Neural crest cell (in vitro differentiated cells): ENCODE data around the gene SYNM. TPM values are rescaled to one million over a fixed set of nuclear protein-coding genes. Genes with fewer than 3 reads are reported as not detected.

Experiments
- DNase-seq: peaks from one replicate; pipeline ENCODE4 v3.0.0; 2021; ENCODE audit warnings: low read depth, mixed read lengths, low spot score
- H3K27ac Mint-ChIP-seq: one replicate; pipeline ENCODE4 v1.8.0; 2021; ENCODE audit warnings: mild to moderate bottlenecking, mixed read lengths; ENCODE audit not compliant: unreplicated experiment
- H3K27me3 Mint-ChIP-seq: 2 replicates; pipeline ENCODE4 v1.8.0; 2021; ENCODE audit warnings: low read depth, mild to moderate bottlenecking, mixed read lengths
- H3K36me3 Mint-ChIP-seq: 2 replicates; pipeline ENCODE4 v1.8.0; 2021; ENCODE audit warnings: low read depth, mild to moderate bottlenecking, mixed read lengths
- H3K4me1 Mint-ChIP-seq: 2 replicates; pipeline ENCODE4 v1.8.0; 2021; ENCODE audit warnings: mixed read lengths
- H3K4me3 Mint-ChIP-seq: one replicate; pipeline ENCODE4 v1.8.0; 2021; ENCODE audit warnings: mild to moderate bottlenecking, mixed read lengths
- H3K9me3 Mint-ChIP-seq: 2 replicates; pipeline ENCODE4 v1.8.0; 2021; ENCODE audit warnings: mixed read lengths
- CTCF ChIP-seq: fragments of 200-600 bp; sonication (generic); conservative IDR thresholded peaks from 2 replicates; pipeline ENCODE4 v1.5.0; 2021; ENCODE audit warnings: antibody characterized with exemption, mild to moderate bottlenecking
- long read RNA-seq: library from polyadenylated mRNA; unstranded; transcript quantifications from one replicate; pipeline ENCODE4 v2.0.0, GENCODE V29; 2020
- total RNA-seq: library from RNA; stranded (reverse); gene quantifications from 2 replicates; pipeline ENCODE4 v1.2.1, GENCODE V29; 2021

The SYNM gene, protein sequence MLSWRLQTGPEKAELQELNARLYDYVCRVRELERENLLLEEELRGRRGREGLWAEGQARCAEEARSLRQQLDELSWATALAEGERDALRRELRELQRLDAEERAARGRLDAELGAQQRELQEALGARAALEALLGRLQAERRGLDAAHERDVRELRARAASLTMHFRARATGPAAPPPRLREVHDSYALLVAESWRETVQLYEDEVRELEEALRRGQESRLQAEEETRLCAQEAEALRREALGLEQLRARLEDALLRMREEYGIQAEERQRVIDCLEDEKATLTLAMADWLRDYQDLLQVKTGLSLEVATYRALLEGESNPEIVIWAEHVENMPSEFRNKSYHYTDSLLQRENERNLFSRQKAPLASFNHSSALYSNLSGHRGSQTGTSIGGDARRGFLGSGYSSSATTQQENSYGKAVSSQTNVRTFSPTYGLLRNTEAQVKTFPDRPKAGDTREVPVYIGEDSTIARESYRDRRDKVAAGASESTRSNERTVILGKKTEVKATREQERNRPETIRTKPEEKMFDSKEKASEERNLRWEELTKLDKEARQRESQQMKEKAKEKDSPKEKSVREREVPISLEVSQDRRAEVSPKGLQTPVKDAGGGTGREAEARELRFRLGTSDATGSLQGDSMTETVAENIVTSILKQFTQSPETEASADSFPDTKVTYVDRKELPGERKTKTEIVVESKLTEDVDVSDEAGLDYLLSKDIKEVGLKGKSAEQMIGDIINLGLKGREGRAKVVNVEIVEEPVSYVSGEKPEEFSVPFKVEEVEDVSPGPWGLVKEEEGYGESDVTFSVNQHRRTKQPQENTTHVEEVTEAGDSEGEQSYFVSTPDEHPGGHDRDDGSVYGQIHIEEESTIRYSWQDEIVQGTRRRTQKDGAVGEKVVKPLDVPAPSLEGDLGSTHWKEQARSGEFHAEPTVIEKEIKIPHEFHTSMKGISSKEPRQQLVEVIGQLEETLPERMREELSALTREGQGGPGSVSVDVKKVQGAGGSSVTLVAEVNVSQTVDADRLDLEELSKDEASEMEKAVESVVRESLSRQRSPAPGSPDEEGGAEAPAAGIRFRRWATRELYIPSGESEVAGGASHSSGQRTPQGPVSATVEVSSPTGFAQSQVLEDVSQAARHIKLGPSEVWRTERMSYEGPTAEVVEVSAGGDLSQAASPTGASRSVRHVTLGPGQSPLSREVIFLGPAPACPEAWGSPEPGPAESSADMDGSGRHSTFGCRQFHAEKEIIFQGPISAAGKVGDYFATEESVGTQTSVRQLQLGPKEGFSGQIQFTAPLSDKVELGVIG (N-terminal part only)
- total RNA-seq, result 3.1 and 3.5 TPM in 2 replicates
- long read RNA-seq, partial matches to known transcripts, result 0 of 1 reads
- long read RNA-seq, other reads (novel, unspliced or antisense), result 1 of 1 reads

GRCh38 chr15:99104788-99105513 is at the start of gene SYNM:
Gene SYNM, plus strand, starts transcription at chr15:99105080. Its CDS starts 120 bp downstream, at chr15:99105200.
- Mint-ChIP-seq H3K27ac (no peak within 1 kb of the TSS), H3K36me3 (no peaks in the 10 kb centered on the region), H3K4me1 (peaks cover 8% of the 10 kb centered on the region), H3K4me3 (peak within 1 kb of the TSS; percentile 68), H3K9me3 (no peaks in the 10 kb centered on the region), H3K27me3 (peaks cover 61% of the 10 kb centered on the region)
- TF ChIP-seq CTCF, result peak; percentile 83
- peak; percentile 73 for DNase-seq

DNA sequence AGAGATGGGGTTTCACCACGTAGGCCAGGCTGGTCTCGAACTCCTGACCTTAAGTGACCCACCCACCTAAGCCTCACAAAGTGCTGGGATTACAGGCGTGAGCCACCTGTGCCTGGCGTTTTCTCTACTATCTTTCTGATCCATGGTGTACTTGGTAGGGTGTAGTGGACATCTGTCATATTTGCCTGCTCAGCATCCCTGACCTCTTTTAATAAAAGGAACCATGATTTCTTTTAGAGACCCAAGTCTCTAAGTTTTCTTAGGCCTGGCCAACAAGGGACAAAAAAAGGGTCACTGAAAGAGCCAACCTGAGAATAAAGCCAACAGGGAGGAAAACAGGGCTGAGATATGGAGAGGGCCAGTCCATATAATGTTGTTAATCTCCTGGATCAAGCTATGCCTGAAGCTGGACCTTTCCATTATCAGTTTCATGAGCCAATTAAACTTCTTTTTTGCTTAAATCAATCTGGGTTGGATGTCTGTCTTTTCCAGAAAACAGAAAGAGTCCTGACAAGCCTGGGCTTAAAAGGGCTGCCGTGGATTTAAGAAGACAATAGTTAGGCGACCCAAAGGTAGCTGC is 49.2 kb upstream of the SYNM start:
- H3K27ac Mint-ChIP-seq, result no peak overlapping the region
- H3K36me3 Mint-ChIP-seq, result no peaks in the 10 kb centered on the region
- no peaks in the 10 kb centered on the region for H3K27me3 Mint-ChIP-seq
- no peak for DNase-seq
- H3K9me3 Mint-ChIP-seq, result no peaks in the 10 kb centered on the region
- no peak for TF ChIP-seq CTCF
- no peak overlapping the region for H3K4me3 Mint-ChIP-seq
- peaks cover 22% of the 10 kb centered on the region for H3K4me1 Mint-ChIP-seq

DNA sequence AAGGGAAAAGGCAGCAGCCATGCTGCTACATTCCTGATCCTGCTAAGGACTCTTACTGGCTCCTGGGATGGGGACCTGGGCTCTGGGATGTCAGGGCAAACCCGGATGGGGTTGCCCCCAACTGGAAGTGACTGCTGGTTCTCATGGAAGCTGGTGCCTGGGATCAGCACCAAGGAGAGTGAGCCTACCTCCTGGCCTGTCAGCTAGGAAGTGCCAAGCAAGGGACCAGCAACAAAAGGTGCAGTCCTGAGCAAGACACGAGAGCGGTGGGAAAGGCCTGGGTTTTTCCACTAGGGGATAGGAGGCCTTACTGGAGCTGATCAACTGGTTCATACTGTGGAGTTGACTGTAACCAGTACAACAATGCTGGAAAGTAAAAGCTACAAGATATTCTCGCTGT is 47.9 kb upstream of the SYNM start:
- Mint-ChIP-seq H3K9me3 (no peaks in the 10 kb centered on the region), H3K27me3 (no peaks in the 10 kb centered on the region), H3K4me3 (no peak overlapping the region), H3K27ac (no peak overlapping the region), H3K4me1 (peaks cover 22% of the 10 kb centered on the region), H3K36me3 (no peaks in the 10 kb centered on the region)
- DNase-seq, result no peak
- TF ChIP-seq CTCF, result no peak

GRCh38 chr15:99057697-99058420 is 47.0 kb upstream of the SYNM start:
- peak overlapping the region; percentile 85 for H3K4me3 Mint-ChIP-seq
- no peaks in the 10 kb centered on the region for H3K36me3 Mint-ChIP-seq
- H3K27ac Mint-ChIP-seq, result no peak overlapping the region
- DNase-seq, result no peak
- H3K9me3 Mint-ChIP-seq, result no peaks in the 10 kb centered on the region
- no peaks in the 10 kb centered on the region for H3K27me3 Mint-ChIP-seq
- peaks cover 18% of the 10 kb centered on the region for H3K4me1 Mint-ChIP-seq
- no peak for TF ChIP-seq CTCF
